SU-DHL-6 (cell line): ENCODE measurements around the gene PARD6A.

Source experiments
- H2AFZ ChIP-seq: fragments of 200-600 bp; sonication (generic); 2 replicates; pipeline ENCODE4 v1.6.1; 2014; ENCODE audit warnings: low read depth, mild to moderate bottlenecking, moderate library complexity, mixed read lengths, antibody characterized with exemption, low read length; ENCODE audit not compliant: severe bottlenecking
- H3F3A ChIP-seq: fragments of 200-600 bp; shearing (Covaris generic); 2 replicates; pipeline ENCODE4 v1.6.0; 2016; ENCODE audit warnings: antibody characterized with exemption, mild to moderate bottlenecking; ENCODE audit not compliant: insufficient read depth
- H3K27ac ChIP-seq: fragments of 200-600 bp; sonication (generic); 2 replicates; pipeline ENCODE4 v1.5.1; 2016; ENCODE audit warnings: low read depth, mild to moderate bottlenecking, low read length, moderate library complexity, mixed read lengths
- H3K27me3 ChIP-seq: fragments of 200-600 bp; sonication (generic), shearing (Covaris generic); 2 replicates; pipeline ENCODE4 v1.6.0; 2014; ENCODE audit warnings: mild to moderate bottlenecking, low read length
- H3K36me3 ChIP-seq: fragments of 200-600 bp; sonication (generic); 2 replicates; pipeline ENCODE4 v1.6.1; 2014; ENCODE audit warnings: mild to moderate bottlenecking, low read length, mixed read lengths
- H3K4me2 ChIP-seq: fragments of 300-600, 200-600 bp; shearing (Covaris generic), sonication (generic); 2 replicates; pipeline ENCODE4 v1.6.0; 2014; ENCODE audit warnings: low read length, low read depth, mild to moderate bottlenecking; ENCODE audit not compliant: poor library complexity, severe bottlenecking
- H3K4me3 ChIP-seq: fragments of 200-600 bp; sonication (generic); 2 replicates; pipeline ENCODE4 v1.5.1; 2014; ENCODE audit warnings: antibody characterized with exemption, low read length, mild to moderate bottlenecking, mixed read lengths; ENCODE audit not compliant: insufficient read depth, poor library complexity, severe bottlenecking
- H3K79me2 ChIP-seq: fragments of 200-600 bp; sonication (generic); 2 replicates; pipeline ENCODE4 v1.6.1; 2014; ENCODE audit warnings: mild to moderate bottlenecking, low read length, moderate library complexity; ENCODE audit not compliant: insufficient read depth
- H3K9ac ChIP-seq: fragments of 200-600 bp; sonication (generic); 2 replicates; pipeline ENCODE4 v1.7.0; 2014; ENCODE audit warnings: mild to moderate bottlenecking, low read length
- H3K9me2 ChIP-seq: fragments of 200-600 bp; sonication (generic); replicated peaks from 2 replicates; pipeline ENCODE4 v1.6.1; 2014; ENCODE audit warnings: low read length; ENCODE audit not compliant: insufficient read depth
- H3K9me3 ChIP-seq: fragments of 200-600 bp; sonication (generic); 2 replicates; pipeline ENCODE4 v1.6.1; 2014; ENCODE audit warnings: low read length, mixed read lengths; ENCODE audit not compliant: insufficient read depth
- H4K20me1 ChIP-seq: fragments of 200-600 bp; sonication (generic); 2 replicates; pipeline ENCODE4 v1.6.1; 2014; ENCODE audit warnings: low read depth, mild to moderate bottlenecking, antibody characterized with exemption, low read length, moderate library complexity, mixed read lengths
- CTCF ChIP-seq: fragments of 200-600 bp; sonication (generic); IDR thresholded peaks from one replicate; pipeline ENCODE4 v1.5.1; 2017; ENCODE audit warnings: antibody characterized with exemption, mild to moderate bottlenecking, low read length, moderate library complexity; ENCODE audit not compliant: insufficient read depth, poor library complexity, severe bottlenecking
- EZH2phosphoT487 ChIP-seq: fragments of 200-600 bp; sonication (generic), shearing (Covaris generic); conservative IDR thresholded peaks from 2 replicates; pipeline ENCODE4 v1.6.1; 2018; ENCODE audit warnings: mild to moderate bottlenecking, antibody characterized with exemption, low read length, moderate library complexity, mixed read lengths

PARD6A gene

DNA sequence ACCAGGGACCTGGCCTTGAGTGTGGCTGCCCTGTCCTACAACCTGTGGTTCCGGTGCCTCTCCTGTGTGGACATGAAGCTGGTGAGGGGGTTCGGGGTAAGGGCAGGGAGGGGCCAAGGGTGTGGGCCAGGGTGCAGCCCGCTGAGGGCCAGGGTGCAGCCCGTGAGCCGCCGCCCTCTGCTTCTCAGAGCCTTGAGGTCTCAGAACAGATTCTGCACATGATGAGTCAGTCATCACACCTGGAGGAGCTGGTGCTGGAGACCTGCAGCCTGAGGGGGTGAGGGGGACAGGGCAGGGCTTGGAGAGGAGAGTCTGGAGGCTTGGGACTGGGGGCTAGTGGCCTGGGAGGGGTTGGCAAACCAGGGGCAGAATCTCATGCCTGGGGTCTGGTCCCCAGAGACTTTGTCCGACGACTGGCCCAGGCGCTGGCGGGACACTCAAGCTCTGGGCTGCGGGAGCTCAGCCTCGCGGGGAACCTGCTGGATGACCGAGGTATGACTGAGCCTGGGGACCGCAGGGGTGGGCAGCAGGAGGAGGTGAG lies 13.6 kb upstream of the PARD6A start:
- no peak for TF ChIP-seq CTCF
- no peak for TF ChIP-seq EZH2phosphoT487
- no peaks in the 10 kb centered on the region for H4K20me1 ChIP-seq
- no peaks in the 10 kb centered on the region for H3K27me3 ChIP-seq
- no peak overlapping the region for H3K9ac ChIP-seq
- peaks cover 8% of the 10 kb centered on the region for H3K79me2 ChIP-seq
- no peak overlapping the region for H3K27ac ChIP-seq
- no peak overlapping the region for H3K4me2 ChIP-seq
- H2AFZ ChIP-seq, result no peak overlapping the region
- H3K4me3 ChIP-seq, result no peak overlapping the region
- H3K36me3 ChIP-seq, result no peaks in the 10 kb centered on the region
- no peaks in the 10 kb centered on the region for H3K9me3 ChIP-seq
- peaks cover 8% of the 10 kb centered on the region for H3F3A ChIP-seq
- no peaks in the 10 kb centered on the region for H3K9me2 ChIP-seq

DNA sequence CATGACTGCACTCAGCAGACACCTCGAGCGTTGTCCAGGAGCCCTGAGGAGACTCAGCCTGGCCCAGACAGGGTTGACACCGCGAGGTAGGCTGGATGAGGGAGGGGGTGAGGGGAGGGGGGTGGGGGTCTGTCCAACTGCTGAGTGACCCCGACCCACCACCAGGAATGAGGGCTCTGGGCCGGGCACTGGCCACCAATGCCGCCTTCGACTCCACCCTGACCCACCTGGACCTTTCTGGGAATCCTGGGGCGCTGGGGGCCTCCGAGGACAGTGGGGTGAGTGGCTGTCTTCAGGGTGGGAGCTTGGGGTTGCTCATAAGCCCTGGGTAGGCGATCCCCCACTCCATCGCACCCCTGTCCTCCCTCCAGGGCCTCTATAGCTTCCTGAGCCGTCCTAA lies 13.1 kb upstream of the PARD6A start:
- no peak overlapping the region for H3K4me2 ChIP-seq
- H3F3A ChIP-seq, result peaks cover 4% of the 10 kb centered on the region
- H3K79me2 ChIP-seq, result peaks cover 8% of the 10 kb centered on the region
- TF ChIP-seq EZH2phosphoT487 (no peak), CTCF (no peak)
- H3K27ac ChIP-seq, result no peak overlapping the region
- H4K20me1 ChIP-seq, result no peaks in the 10 kb centered on the region
- H2AFZ ChIP-seq, result no peak overlapping the region
- no peak overlapping the region for H3K9ac ChIP-seq
- no peak overlapping the region for H3K4me3 ChIP-seq
- no peaks in the 10 kb centered on the region for H3K27me3 ChIP-seq
- no peaks in the 10 kb centered on the region for H3K9me3 ChIP-seq
- H3K9me2 ChIP-seq, result no peaks in the 10 kb centered on the region
- H3K36me3 ChIP-seq, result no peaks in the 10 kb centered on the region

DNA sequence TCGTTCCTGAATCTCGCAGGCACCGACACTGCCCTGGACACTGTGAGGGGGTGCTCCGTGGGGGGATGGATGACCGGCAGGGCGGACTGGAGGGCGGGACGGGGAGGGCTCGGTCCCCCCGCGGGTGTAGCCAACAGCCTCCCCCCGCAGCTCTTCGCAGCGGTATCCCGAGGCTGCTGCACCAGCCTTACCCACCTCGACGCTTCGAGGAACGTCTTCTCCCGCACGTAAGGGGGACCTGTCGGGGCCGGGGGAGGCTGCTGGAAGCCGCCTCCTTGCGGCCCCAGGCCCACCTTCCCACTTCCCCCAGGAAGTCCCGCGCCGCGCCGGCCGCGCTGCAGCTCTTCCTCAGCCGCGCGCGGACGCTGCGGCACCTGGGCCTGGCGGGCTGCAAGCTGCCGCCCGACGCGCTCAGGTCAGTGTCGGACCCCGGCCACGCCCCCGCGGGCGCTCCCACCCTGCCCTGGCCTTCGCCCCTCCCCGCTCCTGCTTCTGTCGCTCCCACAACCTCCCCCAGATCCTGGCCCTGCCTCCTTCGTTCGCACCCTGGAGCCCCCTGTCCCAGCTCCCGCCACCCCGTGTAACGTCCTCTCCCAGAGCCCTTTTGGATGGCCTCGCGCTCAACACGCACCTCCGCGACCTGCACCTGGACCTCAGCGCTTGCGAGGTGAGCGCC lies 12.5 kb upstream of the PARD6A start:
- H3K27ac ChIP-seq, result no peak overlapping the region
- no peaks in the 10 kb centered on the region for H3K9me3 ChIP-seq
- H4K20me1 ChIP-seq, result no peaks in the 10 kb centered on the region
- H3K4me2 ChIP-seq, result no peak overlapping the region
- no peaks in the 10 kb centered on the region for H3K27me3 ChIP-seq
- no peak overlapping the region for H3K9ac ChIP-seq
- H2AFZ ChIP-seq, result no peak overlapping the region
- H3F3A ChIP-seq, result peaks cover 4% of the 10 kb centered on the region
- TF ChIP-seq CTCF (no peak), EZH2phosphoT487 (no peak)
- H3K79me2 ChIP-seq, result peaks cover 8% of the 10 kb centered on the region
- H3K9me2 ChIP-seq, result no peaks in the 10 kb centered on the region
- H3K36me3 ChIP-seq, result no peaks in the 10 kb centered on the region
- H3K4me3 ChIP-seq, result no peak overlapping the region
